Endothelial cell (in vitro differentiated cells): ENCODE data around the gene PIGA. TPM values are rescaled to one million over a fixed set of nuclear protein-coding genes. Genes with fewer than 3 reads are reported as not detected.

ENCODE experiments used
- DNase-seq: peaks from one replicate; pipeline ENCODE4 v3.0.0; 2021; ENCODE audit warnings: low spot score
- H3K27ac Mint-ChIP-seq: one replicate; pipeline ENCODE4 v1.8.0; 2021; ENCODE audit warnings: mixed read lengths, inconsistent platforms; ENCODE audit not compliant: unreplicated experiment
- H3K27me3 Mint-ChIP-seq: one replicate; pipeline ENCODE4 v1.8.0; 2021; ENCODE audit warnings: mild to moderate bottlenecking, moderate library complexity, mixed read lengths, inconsistent platforms; ENCODE audit not compliant: unreplicated experiment
- H3K36me3 Mint-ChIP-seq: one replicate; pipeline ENCODE4 v1.8.0; 2021; ENCODE audit warnings: mild to moderate bottlenecking, low read depth, mixed read lengths, inconsistent platforms; ENCODE audit not compliant: unreplicated experiment
- H3K4me1 Mint-ChIP-seq: one replicate; pipeline ENCODE4 v1.8.0; 2021; ENCODE audit warnings: mild to moderate bottlenecking, mixed read lengths, inconsistent platforms; ENCODE audit not compliant: unreplicated experiment
- H3K4me3 Mint-ChIP-seq: one replicate; pipeline ENCODE4 v1.8.0; 2021; ENCODE audit warnings: mild to moderate bottlenecking, mixed read lengths, inconsistent platforms; ENCODE audit not compliant: unreplicated experiment
- H3K9me3 Mint-ChIP-seq: one replicate; pipeline ENCODE4 v1.8.0; 2021; ENCODE audit warnings: mixed read lengths, inconsistent platforms; ENCODE audit not compliant: unreplicated experiment
- total RNA-seq: library from RNA; stranded (reverse); fragmentation: NEBNext Ultra II Directional; extraction: Animal tissue kit (Norgen Biotek cat#: 25700); gene quantifications from one replicate; pipeline ENCODE4 v1.2.1, GENCODE V29; 2021; ENCODE audit not compliant: unreplicated experiment
- TF ChIP-seq, protein P1 (sequence below): fragments of 200-600 bp; sonication (generic); IDR thresholded peaks from one replicate; pipeline ENCODE4 v1.5.0; 2021; ENCODE audit warnings: antibody characterized with exemption; ENCODE audit not compliant: unreplicated experiment

PIGA gene
- total RNA-seq, 1 donor from 2014 or later, result 12.8 TPM

DNA sequence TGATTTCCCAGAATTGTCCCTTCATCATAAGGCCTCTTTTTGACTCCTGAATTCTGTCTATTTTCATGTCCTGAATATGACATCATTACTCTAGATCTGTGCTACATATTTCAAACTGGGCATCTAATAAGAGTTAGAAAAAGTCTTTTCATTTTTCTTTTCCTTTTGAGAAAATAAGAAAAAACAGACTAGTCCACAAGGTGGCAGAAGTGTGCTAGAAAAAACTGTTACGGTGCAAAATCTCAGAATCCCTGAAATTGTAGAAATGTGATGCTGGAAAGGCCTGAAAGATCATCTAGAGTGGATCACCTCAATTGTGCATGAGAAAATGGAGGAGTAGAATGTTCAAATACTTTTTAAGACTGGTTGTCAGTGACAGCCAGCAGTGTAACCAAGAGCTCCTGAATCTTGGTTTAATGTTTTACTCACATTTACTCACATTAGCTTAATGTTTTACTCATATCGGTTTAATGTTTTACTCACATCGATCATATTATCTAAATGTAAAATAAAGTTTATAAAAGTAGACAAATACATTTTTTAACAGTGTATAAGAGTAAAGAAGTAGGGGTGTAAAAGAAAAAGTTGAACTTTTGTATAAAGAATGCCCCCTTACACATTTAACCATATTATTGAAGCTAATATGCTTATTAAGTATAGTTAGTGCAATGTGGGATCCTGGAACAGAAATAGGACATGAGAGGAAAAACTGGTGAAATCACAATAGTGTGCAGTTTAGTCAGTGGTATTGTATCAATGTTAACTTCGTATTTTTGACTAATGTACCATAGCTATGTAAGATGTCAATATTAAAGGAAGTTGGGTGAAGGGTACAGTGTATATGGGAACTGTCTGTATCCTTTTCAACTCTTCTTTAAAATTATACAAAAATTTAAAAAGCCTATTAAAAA is 35.1 kb downstream of the PIGA start:
- Mint-ChIP-seq H3K9me3 (no peaks in the 10 kb centered on the region), H3K27ac (peak overlapping the region; percentile 87), H3K36me3 (no peaks in the 10 kb centered on the region), H3K4me1 (peaks cover 23% of the 10 kb centered on the region), H3K27me3 (no peaks in the 10 kb centered on the region), H3K4me3 (peak overlapping the region; percentile 3)
- TF ChIP-seq, protein P1, sequence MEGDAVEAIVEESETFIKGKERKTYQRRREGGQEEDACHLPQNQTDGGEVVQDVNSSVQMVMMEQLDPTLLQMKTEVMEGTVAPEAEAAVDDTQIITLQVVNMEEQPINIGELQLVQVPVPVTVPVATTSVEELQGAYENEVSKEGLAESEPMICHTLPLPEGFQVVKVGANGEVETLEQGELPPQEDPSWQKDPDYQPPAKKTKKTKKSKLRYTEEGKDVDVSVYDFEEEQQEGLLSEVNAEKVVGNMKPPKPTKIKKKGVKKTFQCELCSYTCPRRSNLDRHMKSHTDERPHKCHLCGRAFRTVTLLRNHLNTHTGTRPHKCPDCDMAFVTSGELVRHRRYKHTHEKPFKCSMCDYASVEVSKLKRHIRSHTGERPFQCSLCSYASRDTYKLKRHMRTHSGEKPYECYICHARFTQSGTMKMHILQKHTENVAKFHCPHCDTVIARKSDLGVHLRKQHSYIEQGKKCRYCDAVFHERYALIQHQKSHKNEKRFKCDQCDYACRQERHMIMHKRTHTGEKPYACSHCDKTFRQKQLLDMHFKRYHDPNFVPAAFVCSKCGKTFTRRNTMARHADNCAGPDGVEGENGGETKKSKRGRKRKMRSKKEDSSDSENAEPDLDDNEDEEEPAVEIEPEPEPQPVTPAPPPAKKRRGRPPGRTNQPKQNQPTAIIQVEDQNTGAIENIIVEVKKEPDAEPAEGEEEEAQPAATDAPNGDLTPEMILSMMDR, result peak; percentile 31
- no peak for DNase-seq

DNA sequence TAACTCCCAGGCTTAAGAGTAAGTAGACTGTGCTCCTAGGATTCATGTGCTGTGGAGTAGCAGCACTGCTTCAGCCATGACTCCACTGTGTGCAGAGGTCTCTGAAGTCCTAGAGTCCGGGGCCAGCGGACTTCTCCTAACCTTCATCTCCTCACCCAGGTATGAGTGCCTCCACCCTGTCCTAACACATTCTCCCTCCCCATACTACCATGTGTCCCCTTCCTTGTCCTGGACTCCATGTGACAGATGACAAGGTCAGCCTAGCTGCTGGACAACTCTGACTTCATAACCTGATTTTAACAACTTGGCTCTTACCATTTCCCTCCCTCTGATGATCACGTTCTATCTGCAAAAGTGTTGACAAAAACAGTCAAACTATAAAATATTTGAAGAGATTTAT is 36.5 kb downstream of the PIGA start:
- Mint-ChIP-seq H3K36me3 (no peaks in the 10 kb centered on the region), H3K4me1 (peaks cover 23% of the 10 kb centered on the region), H3K9me3 (no peaks in the 10 kb centered on the region), H3K27me3 (no peaks in the 10 kb centered on the region), H3K4me3 (peak overlapping the region; percentile 18), H3K27ac (peak overlapping the region; percentile 98)
- TF ChIP-seq, protein P1, result no peak
- no peak for DNase-seq

DNA sequence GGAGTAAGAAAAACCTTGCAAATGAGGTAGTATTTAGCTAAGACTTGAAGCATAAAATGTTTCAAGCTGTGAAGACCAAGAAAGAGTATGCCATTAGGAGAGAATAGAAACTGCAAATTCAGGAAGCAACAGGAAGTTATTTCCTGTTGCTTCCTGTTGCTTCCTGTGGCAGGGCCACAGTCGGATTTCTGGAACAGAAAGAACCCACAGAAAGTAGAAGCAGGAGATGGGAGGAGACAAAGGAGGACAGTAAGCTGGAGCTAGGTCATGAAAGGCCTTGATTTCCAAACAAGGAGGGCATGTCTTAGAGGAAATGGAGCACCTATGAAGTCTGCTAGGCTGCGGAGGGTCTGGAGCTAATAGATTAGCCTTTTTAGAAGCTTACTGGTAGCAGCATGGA is 37.1 kb downstream of the PIGA start:
- Mint-ChIP-seq H3K4me1 (peaks cover 23% of the 10 kb centered on the region), H3K4me3 (peak overlapping the region; percentile 56), H3K9me3 (no peaks in the 10 kb centered on the region), H3K27ac (peak overlapping the region; percentile 98), H3K27me3 (no peaks in the 10 kb centered on the region), H3K36me3 (no peaks in the 10 kb centered on the region)
- TF ChIP-seq, protein P1, result no peak
- no peak for DNase-seq

DNA sequence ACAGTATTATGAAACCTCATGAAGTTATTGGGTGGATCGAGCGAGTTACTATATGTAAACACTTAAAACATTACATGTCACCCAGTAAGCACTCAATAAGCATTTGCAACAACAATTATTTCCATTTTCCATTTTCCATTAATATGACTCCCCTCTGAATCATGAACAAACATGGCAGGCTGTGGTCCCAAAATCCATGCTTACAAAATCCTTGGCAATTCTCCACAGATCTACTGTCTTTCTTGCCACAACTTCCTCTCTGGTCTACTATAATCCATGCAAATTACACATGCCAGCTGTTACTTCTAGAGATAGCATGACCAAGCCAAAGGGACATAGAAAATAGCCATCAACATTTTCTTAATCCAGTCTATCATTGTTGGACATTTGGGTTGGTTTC is 41.9 kb downstream of the PIGA start:
- no peak overlapping the region for H3K27ac Mint-ChIP-seq
- no peak for DNase-seq

More for the DNA sequence above, 41.9 kb downstream of the PIGA start:
- Mint-ChIP-seq H3K27me3 (no peaks in the 10 kb centered on the region), H3K4me3 (no peak overlapping the region), H3K9me3 (no peaks in the 10 kb centered on the region), H3K4me1 (peaks cover 9% of the 10 kb centered on the region), H3K36me3 (no peaks in the 10 kb centered on the region)
- TF ChIP-seq, protein P1, result no peak
